ENCODE results near the gene FAM200C.

GRCh38 chr5:160387445-160387844 is 12.4 kb downstream of the FAM200C start:
- TF ChIP-seq CTCF (conservative IDR thresholded peaks at IDR 0.05; ENCODE audit: low read depth, low read length) (no peak), EZH2 (IDR thresholded peaks at IDR 0.05; ENCODE audit: low read length, unreplicated experiment) (no peak)
